ENCODE measurements around the gene TMEM132C.

- TF ChIP-seq, protein P1, sequence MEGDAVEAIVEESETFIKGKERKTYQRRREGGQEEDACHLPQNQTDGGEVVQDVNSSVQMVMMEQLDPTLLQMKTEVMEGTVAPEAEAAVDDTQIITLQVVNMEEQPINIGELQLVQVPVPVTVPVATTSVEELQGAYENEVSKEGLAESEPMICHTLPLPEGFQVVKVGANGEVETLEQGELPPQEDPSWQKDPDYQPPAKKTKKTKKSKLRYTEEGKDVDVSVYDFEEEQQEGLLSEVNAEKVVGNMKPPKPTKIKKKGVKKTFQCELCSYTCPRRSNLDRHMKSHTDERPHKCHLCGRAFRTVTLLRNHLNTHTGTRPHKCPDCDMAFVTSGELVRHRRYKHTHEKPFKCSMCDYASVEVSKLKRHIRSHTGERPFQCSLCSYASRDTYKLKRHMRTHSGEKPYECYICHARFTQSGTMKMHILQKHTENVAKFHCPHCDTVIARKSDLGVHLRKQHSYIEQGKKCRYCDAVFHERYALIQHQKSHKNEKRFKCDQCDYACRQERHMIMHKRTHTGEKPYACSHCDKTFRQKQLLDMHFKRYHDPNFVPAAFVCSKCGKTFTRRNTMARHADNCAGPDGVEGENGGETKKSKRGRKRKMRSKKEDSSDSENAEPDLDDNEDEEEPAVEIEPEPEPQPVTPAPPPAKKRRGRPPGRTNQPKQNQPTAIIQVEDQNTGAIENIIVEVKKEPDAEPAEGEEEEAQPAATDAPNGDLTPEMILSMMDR (IDR thresholded peaks at IDR 0.05; ENCODE audit: insufficient read depth, low read length): no peak
- TF ChIP-seq POLR2AphosphoS5 (IDR thresholded peaks at IDR 0.05; ENCODE audit: low read depth): no peak
- no peak for TF ChIP-seq REST (IDR thresholded peaks at IDR 0.05; ENCODE audit: insufficient replicate concordance, low read depth)
- TF ChIP-seq GABPA (IDR thresholded peaks at IDR 0.05; ENCODE audit: low read depth): no peak
- TF ChIP-seq SPI1 (IDR thresholded peaks at IDR 0.05; ENCODE audit: borderline replicate concordance, low read depth): no peak
These were observed 196.9 kb downstream of the TMEM132C start for GRCh38 chr12:128463881-128464280.

All from HL-60 (cell line).